Measurements from ENCODE around the gene TMEM229A. TPM values are rescaled to one million over a fixed set of nuclear protein-coding genes. Genes with fewer than 3 reads are reported as not detected.
A peak's percentile ranks its signal among the peaks of the same experiment; 100 is the strongest.
"Not testable (repeated sequence)": the region's sequence is repeated elsewhere in the genome, so short reads cannot be mapped to it uniquely, and the experiment has no call there.

Gene TMEM229A
- total RNA-seq, result under 1 TPM in 1 of 4 donors, not detected in 3; 0.55 TPM

DNA sequence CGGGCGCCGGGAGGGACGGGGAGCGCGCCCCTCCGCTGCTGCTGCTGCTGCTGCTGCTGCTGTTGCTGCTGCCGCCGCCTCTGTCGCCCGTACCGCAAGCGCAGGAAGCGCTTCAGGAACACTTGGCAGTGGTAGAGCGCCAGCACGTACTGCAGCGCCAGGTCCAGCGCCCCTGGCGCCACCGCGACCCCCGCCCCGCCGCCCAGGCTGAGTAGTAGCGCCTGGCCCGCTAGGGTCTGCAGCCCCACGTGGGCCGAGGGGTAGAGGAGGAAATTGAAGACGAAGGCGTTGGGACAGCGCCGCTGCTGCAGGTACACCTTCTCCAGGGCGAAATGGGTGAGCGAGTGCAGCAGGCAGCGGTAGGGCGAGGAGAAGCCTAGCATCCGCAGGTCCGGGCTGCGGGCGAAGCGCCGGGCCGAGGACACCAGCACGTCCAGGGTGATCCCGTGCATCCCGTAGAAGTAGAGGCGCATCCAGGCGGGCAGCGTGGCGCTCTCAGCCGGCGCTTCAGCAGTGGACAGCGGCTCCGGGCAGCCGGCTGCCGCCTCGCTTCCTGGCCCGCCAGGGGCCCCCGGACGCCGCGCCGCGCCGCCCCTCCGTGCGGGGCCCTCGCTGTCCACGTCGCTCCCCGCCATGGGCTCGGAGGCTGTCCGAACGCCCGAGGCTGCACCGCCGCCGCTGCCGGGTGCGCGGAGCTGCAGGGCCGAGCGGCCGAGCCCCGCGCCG, at the start of gene TMEM229A:
Gene TMEM229A (minus strand): TSS at position 699 of the 726 bp plus-strand sequence. CDS start 64 bp downstream, at position 635.
- no peaks in the 10 kb centered on the region for H3K36me3 ChIP-seq
- peaks cover 10 to 44% (median 20%) of the 10 kb centered on the region in 4 donors for H3K4me1 ChIP-seq
- no peak within 1 kb of the TSS for H3K27ac ChIP-seq
- no peaks in the 10 kb centered on the region for H3K9me3 ChIP-seq
- in situ Hi-C loops (cut with MboI; ENCODE audit: low pct_ligation_motif_present in 1 of 4, low pct_unique_long_range_greater_than_20kb in 1 of 4, low sequenced_read_pairs in 3 of 4), result no loop called here
- H3K4me3 ChIP-seq, result peak within 1 kb of the TSS; percentile 6 to 58 (median 41)
- TF ChIP-seq EP300 (IDR thresholded peaks at IDR 0.05; ENCODE audit: low read depth), result no peak
- no peak for TF ChIP-seq POLR2AphosphoS5 (IDR thresholded peaks at IDR 0.05)
- TF ChIP-seq POLR2A (IDR thresholded peaks at IDR 0.05), result no peak
- TF ChIP-seq, protein P1, sequence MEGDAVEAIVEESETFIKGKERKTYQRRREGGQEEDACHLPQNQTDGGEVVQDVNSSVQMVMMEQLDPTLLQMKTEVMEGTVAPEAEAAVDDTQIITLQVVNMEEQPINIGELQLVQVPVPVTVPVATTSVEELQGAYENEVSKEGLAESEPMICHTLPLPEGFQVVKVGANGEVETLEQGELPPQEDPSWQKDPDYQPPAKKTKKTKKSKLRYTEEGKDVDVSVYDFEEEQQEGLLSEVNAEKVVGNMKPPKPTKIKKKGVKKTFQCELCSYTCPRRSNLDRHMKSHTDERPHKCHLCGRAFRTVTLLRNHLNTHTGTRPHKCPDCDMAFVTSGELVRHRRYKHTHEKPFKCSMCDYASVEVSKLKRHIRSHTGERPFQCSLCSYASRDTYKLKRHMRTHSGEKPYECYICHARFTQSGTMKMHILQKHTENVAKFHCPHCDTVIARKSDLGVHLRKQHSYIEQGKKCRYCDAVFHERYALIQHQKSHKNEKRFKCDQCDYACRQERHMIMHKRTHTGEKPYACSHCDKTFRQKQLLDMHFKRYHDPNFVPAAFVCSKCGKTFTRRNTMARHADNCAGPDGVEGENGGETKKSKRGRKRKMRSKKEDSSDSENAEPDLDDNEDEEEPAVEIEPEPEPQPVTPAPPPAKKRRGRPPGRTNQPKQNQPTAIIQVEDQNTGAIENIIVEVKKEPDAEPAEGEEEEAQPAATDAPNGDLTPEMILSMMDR (IDR thresholded peaks at IDR 0.05), result no peak
- DNase-seq, result peak; percentile 42
- H3K27me3 ChIP-seq, result peaks cover 75% of the 10 kb centered on the region
- intact Hi-C loops (cut with DNase I; ENCODE audit: low total_unique reads), result no loop called here
- WGBS, 2 donors (ENCODE audit: low coverage in 1 of 2), result 7% methylated on average over 62 of the region's 87 CpGs; no CpG with 5 or more reads in 1 of the 2 donors

DNA sequence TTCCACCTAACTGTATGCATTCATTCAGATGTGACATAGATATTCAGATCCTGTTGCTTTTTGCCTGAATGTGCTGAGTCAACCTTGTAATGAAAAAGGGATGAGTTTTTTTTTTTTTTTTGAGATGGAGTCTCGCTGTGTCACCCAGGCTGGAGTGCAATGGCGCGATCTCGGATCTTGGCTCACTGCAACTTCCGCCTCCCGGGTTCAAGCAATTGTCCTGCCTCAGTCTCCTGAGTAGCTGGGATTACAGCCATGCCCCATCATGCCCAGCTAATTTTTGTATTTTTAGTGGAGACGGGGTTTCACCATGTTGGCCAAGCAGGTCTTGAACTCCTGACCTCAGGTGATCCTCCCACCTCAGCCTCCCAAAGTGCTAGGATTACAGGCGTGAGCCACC, 49.4 kb upstream of the TMEM229A start:
- in situ Hi-C loops (cut with MboI; ENCODE audit: low pct_ligation_motif_present in 1 of 4, low pct_unique_long_range_greater_than_20kb in 1 of 4, low sequenced_read_pairs in 3 of 4); H3K4me3 ChIP-seq; H3K36me3 ChIP-seq; H3K9me3 ChIP-seq; DNase-seq; H3K27ac ChIP-seq; H3K27me3 ChIP-seq; intact Hi-C loops (cut with DNase I; ENCODE audit: low total_unique reads): not testable (repeated sequence)
- 82 to 98% methylated on average over 8 of the region's 8 CpGs for WGBS, 2 donors (ENCODE audit: low coverage in 1 of 2)
- H3K4me1 ChIP-seq, result peaks cover 0 to 17% (median 8%) of the 10 kb centered on the region in 4 donors

DNA sequence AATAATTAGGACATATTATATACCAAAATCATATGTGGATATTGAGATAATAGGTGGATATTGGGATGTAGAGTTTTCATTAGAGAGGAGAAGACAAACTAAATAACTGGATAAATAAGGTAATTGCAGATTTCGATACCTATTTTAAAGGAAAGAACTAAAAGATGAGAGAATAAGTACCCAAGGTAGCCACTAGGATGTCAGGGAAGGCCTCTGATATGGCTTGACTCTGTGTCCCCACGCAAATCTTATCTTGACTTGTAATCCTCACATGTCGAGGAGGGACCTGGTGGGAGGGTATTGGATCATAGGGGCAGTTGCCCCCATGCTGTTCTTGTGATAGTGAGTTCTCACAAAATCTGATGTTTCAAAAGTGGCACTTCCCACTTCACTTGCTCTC, 44.7 kb upstream of the TMEM229A start:
- TF ChIP-seq, protein P1 (IDR thresholded peaks at IDR 0.05), result no peak
- TF ChIP-seq POLR2AphosphoS5 (IDR thresholded peaks at IDR 0.05) (no peak), POLR2A (IDR thresholded peaks at IDR 0.05) (no peak), EP300 (IDR thresholded peaks at IDR 0.05; ENCODE audit: low read depth) (no peak)
- H3K9me3 ChIP-seq, result no peaks in the 10 kb centered on the region
- no peak overlapping the region for H3K27ac ChIP-seq
- no peaks in the 10 kb centered on the region for H3K36me3 ChIP-seq
- in situ Hi-C loops (cut with MboI; ENCODE audit: low pct_ligation_motif_present in 1 of 4, low pct_unique_long_range_greater_than_20kb in 1 of 4, low sequenced_read_pairs in 3 of 4) (no loop called here), intact Hi-C loops (cut with DNase I; ENCODE audit: low total_unique reads) (no loop called here)
- H3K4me3 ChIP-seq, result no peak overlapping the region
- no peaks in the 10 kb centered on the region for H3K27me3 ChIP-seq
- DNase-seq, result no peak
- 73 to 92% methylated on average over 3 of the region's 3 CpGs for WGBS, 2 donors (ENCODE audit: low coverage in 1 of 2)
- H3K4me1 ChIP-seq, result peaks cover 0 to 2% (median 0%) of the 10 kb centered on the region in 4 donors

DNA sequence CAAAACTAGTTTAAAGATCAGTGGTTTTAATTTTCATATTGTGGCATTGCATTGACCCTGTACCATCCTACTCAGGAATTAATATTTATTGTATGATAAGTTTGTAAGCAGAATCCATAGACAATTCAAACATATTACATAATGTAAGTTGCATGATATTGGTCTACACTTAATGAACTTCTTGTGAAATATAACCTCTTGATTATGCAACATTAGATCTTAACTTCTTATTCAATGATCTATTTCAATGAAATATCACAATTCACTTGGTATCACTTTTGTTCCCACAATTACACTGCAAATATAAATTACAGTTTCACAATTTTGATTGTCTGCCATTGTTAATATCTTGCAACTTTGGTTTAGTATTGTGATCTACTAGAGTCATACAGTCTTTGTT, 44.0 kb upstream of the TMEM229A start:
- in situ Hi-C loops (cut with MboI; ENCODE audit: low pct_ligation_motif_present in 1 of 4, low pct_unique_long_range_greater_than_20kb in 1 of 4, low sequenced_read_pairs in 3 of 4) (no loop called here), intact Hi-C loops (cut with DNase I; ENCODE audit: low total_unique reads) (no loop called here)
- Histone ChIP-seq H3K27ac (no peak overlapping the region), H3K36me3 (no peaks in the 10 kb centered on the region), H3K27me3 (no peaks in the 10 kb centered on the region), H3K9me3 (no peaks in the 10 kb centered on the region), H3K4me3 (no peak overlapping the region), H3K4me1 (peaks cover 0 to 2% (median 0%) of the 10 kb centered on the region in 4 donors)
- TF ChIP-seq POLR2A (IDR thresholded peaks at IDR 0.05) (no peak), EP300 (IDR thresholded peaks at IDR 0.05; ENCODE audit: low read depth) (no peak), POLR2AphosphoS5 (IDR thresholded peaks at IDR 0.05) (no peak)
- TF ChIP-seq, protein P1 (IDR thresholded peaks at IDR 0.05), result no peak
- DNase-seq, result no peak
